COR-L47 (cell line): Measurements from ENCODE around the gene DDX59.

ENCODE experiments used
- DNase-seq: peaks from one replicate; lab custom pipeline; 2025; lab: John Stamatoyannopoulos, UW

Gene DDX59

DNA sequence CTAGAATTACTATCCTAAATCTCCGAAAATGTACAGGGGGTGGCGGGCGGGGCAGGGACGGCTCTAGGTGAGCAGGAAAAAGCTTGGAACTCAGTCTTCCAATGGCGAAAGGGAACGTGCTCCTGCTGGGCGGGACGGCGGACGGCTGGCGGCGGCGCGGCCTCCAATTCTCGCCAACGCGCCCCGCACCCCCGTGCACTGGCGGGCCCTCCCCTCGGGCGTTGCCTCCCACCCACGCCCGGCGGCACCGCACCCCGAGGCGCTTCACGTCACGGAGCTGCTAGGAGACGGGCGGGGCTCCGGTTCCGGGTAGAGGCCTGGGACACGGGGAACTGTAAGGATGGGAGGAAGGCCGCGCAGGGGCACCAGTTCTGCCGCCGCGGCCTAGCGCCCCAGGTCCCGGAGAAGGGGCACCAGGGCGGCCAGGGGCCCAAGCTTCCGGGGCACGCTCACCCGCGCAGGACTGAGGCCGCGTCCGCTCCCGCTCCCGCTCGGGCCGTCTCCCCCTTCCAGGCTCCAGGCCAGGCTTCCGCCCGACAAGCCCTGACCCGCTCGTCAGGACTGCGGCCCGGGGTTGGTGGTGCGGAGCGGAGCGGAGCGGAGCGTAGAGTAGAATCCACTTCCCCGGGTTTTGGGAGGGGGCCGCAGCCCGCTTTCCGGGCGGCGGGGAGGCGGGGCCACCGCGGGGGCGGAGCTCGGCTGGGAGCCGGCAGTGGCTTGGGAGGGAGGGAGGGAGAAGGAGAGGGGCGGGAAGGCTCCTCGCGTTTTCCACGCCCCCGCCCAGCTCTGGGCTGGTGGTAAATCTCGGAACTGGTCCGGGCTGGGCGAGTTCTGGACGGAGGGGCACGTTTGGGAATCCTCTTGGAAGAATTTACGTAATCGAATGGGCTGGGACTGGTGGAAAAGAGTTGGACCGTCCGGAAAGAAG is at the start of gene DDX59:
TSS of gene DDX59 (minus strand) at position 594 of the 928 bp plus-strand sequence. CDS start 3,167 bp downstream, outside the sequence.
- DNase-seq: peak; percentile 93

DNA sequence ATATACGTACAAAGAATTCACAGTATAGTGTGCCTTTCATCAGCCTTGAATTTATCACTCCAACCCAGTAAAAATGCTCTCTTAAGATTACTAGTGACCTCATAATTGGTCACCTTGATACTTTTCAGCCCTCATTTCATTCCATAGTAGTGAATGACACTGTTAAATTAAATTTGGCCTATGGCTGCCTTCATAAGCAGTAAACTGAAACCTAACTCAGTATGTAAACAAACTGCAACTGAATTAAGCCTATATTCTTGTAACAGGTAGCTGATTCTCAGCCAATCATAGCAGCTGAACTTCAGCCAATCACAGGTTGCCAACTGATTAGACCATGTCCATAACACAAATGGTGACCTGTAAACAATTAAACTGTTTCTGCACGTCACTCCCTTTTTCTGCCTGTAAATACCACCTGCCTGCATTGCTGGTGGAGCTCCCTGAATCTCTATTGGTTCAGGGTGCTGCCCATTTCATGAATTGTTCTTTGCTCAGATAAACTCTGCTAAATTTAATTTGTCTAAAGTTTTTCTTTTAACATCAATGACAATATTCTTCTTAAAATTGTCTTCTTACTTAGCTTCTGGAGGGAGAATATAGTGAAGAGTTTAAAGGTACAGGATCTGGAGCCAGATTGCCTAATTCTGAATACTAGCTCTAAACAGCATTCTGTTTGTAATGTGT is 44.9 kb upstream of the DDX59 start:
- DNase-seq: no peak

DNA sequence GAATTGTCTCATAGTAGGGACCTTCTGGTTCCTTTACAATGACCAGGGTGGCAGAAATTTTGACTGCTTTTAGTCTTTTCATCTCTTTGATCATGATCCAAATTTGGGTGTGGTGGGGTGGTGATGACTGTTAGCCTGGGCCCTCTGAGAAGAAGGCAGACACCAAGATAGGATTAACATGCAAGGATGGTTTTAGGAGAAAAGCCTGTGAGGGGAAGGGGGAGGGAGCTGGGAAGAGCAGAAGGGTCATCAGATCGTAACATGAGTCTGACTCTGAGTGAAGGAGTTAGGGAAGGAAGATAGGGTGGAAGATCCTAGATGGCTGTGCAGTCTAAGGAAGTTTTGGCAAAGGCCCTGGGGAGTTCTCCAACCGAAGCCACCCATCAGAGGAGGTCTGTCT is 40.5 kb upstream of the DDX59 start:
- no peak for DNase-seq

DNA sequence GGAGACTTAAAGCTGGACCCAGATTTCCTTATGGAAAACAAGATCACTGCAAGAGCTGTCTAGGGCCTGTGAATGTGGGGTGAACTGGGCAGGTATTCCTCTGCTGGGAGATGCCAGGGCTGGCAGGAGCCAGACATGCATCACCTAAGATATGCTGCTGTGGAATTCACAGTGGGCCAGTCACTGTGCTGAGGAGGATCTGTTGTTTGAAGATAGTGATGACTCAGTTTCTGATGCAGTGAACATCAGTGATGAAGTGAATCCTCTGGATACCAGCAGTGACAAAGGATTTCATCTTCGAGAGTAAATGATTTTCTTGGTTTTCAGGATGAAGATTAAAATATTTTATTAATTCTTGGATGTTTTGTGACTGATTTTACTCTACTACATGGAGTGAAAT is 39.1 kb upstream of the DDX59 start:
- no peak for DNase-seq

DNA sequence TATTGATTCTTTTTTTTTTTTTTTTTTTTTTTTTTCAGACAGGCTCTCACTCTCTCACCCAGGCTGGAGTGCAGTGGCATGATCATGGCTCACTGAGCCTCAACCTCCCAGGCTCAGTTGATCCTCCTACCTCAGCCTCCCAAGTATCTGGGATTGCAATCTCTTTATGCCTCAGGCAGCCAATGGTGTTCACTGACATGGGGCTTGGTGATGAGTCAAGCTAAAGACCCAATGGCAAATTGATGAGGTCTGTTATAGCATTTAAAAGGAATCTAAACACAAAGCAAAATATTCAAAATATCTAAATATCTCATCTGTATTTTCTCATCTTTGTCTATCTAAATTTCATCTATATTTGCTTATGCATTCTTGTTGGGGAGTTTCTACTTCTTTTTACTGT is 38.5 kb upstream of the DDX59 start:
- no peak for DNase-seq

DNA sequence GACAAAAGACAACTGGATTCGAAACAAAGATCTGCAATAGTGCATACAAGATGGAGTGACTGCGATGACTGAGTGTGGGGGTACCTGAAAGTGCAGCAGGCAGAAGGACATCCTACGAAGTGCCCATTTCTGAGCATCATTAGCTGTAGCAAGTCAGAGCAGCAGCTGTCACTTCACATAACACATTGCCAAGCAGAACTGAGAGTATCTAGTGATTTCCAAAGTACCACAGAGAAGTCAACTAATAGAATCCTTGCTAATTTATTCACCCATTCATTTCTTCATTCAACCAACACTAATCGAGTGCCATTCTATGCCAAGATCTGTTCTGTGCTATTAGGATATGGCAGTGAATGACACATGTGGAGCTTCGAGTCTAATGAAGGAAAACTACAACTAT is 37.4 kb upstream of the DDX59 start:
- DNase-seq: no peak

DNA sequence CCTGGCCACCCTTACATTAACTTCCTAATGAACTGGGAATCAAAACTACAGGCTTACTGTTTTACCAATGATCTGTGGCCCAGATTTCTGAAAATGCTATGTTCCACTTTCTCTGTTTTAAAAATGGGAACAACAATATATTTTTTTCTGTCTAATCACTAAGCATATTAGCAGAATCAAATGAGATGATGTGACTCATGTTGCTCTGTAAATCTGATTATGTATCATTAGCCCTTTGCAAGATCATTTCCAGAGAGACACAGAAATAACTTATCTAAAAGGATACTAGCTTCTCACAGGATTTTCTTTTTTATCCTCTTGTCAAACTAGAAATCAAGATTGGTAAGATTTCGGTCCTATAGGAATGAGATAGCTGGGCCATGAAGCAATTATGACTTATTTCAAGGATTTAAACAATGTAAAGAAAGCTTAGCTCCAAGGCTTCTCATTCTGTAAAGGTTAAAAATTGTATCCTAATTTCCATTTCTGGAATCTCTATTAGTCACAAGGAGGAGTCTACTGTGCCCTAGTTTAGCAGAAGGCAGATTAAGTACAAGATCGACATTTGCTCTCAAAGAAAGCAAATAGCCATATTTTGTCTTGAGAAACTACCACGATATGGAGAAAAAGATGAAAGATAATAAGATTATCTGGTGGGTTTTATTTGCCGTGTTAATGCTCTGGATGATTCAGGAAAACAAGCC is 36.6 kb upstream of the DDX59 start:
- DNase-seq: no peak

DNA sequence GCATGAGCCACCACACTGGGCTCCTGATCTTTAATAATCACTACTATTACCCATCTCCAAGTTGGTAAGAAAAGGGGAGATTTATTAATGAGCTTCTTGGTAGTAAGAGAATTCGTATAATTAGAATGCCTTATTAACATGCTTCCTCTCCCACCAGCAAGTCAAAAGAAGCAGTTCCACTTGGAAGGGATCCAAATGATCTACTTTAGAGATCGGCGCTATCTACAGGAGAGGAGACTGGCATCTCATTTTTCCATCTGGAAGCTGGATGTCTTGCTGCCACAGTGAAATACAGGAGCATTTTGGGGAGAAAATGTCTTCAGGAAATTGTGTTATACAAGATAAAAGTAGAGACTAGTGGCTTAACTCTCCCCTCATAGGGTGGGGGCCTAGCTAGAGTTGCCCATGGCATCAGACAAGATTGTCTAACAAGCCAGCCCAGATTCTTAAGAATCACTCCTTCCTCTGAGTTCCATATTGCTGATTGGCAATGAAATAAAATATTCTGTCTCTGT is 35.3 kb upstream of the DDX59 start:
- no peak for DNase-seq

DNA sequence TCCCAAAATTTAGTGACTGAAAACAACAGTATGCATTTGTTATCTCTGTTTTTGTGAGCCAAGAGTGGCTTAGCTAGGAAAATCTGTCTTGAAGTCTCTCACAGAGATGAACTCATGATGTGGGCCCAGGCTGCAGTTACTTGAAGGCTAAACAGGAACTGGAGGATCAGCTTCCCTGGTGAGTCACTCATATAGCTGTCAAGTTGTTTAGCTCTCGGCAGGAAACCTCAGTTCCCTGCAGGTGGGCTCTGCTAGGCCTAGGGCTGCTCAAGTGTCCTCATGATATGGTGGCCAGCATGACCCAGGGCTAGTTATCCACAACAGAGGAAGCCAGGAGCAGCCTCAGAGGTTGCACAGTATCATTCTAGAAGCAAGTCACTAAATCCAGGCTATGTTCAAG is 30.2 kb upstream of the DDX59 start:
- DNase-seq: peak; percentile 23

DNA sequence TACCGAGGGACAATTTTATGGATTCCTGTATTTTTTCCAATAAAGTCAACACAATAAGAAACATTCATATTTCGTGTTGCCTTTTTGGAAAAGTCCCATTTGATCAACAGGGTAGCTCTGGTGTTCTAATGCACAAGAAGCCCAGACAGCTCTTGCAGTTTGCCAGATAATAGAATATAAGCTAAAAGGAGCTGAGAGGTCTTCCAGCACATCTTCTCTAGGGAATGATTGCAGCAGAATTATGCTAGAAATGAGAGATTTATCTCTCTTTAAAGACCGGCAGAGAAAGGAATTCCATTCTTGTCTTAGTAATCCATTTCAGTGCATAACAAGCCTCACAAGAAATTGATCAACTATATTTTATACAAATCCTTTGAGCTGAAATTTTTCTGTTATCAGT is 25.0 kb upstream of the DDX59 start:
- no peak for DNase-seq

DNA sequence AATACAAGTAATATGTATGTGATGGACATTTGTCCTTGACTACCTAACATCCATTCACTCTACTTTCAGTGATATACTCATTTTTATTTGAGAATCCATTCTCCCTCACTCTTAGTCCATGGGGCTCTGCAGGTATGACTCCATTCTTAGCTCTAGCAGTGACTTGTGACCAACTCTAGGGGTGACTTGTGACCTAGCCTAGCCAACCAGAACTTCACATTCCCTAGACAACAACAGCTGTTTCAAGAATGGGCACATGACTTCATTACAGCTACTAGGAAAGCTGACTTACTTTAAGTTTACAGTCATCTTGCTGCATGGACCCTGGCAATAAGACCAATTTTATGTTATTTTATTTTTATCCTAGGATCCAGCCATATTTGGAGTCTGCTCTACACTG is 23.6 kb upstream of the DDX59 start:
- no peak for DNase-seq

DNA sequence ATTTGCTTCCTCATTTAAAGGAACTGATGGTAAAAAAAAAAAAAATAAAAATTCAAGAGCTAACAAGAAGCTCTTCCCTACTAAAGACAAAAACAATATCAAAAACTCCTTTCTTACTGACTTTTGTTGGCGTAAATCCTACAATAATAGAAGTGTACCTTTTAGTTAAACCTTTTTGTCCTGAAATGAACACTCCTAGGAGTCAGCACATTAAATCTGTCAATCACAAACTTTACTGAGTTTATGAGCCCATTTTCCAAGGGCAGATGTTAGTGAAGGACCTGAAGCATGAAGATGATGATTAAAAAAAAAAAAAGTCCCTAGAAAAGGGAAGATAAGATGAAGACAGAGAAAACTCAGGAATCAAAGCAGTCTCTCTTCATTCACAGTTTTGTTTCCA is 22.6 kb upstream of the DDX59 start:
- no peak for DNase-seq

DNA sequence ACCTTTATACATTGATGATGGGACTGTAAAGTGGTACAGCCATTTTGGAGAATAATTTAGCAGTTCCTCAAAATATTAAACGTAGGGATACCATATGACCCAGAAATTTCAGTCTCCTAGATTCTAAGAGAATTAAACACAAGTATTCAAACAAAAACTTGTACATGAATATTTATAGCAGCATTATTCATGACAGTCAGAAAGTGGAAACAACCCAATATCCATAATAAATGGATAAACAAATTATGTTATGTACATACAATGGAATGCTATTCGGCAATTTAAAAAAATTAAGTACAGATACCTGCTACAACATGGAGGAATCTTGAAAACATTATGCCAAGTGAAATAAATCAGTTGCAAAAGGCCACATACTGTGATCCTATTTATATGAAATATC is 16.9 kb upstream of the DDX59 start:
- no peak for DNase-seq

DNA sequence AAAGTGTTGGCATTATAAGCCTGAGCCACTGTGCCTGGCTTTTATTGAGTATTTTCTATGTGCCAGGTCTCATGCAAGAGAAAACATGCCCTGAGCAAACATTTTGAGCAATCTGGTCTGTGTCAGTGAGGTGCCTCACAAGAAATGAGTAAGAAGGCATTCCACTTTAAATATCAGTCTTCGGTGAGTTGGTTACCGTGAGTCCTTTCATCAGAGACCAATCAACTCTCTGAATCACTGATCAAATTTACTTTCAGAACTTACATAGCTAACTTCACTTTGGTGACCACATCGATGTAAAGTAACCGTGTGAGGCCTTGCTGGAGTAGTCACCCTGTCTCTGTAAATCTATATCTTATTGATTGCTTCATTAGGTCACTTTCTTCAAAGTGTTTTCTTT is 14.3 kb upstream of the DDX59 start:
- no peak for DNase-seq

DNA sequence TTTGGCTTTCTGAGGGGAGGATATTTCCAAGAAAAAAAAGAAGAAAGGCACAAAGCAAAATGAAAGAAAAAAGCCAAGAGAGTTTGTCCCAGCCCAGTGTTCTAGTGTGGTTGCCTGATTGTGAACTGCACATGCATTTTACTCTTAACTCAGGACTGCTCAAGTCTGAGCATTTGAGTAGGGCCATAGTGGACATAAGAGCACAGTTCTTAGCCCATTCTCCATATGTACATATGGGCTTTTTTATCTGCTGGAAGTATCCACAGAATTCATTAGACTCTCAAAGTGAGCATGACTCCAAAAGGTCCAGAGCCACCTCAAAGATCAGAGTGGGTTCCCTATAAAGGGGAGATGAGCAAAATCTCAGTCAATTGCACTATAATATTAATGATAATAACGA is 13.6 kb upstream of the DDX59 start:
- no peak for DNase-seq

DNA sequence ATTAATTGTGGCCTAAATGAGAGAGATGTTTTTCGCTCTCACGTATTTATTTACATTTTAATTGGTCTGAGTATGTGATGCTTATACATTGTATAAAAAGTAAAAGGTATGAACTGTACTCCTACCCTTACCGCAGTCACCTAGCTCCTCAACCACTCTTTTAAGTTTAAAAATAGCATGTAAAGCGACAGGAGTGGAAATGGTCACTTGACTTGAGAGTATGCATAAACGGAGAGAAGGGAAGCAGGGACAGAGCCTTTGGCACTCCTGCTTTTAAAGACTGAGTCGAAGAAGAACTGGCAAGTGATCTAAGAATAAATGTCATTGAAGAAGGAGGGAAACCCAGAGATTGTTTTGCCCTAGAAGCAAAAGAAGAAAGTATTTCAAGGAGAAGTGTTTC is 11.5 kb upstream of the DDX59 start:
- DNase-seq: no peak

DNA sequence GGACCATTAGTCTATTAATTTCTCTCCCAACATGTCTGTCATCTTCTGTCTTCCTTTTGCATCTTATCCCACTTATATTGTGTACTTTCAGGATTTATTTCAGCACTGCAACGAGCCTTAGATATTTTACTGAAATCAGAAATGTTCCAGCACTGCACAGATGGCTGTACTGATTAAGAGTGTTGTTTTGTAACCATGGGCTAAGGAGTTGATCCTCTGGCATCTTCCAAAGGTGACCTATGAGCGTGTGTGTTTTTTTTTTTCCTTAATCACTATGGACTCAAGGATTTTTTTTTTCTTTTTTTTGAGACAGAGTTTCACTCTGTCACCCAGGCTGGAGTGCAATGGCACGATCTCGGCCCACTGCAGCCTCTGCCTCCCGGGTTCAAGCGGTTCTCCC is 7.1 kb upstream of the DDX59 start:
- DNase-seq: no peak

DNA sequence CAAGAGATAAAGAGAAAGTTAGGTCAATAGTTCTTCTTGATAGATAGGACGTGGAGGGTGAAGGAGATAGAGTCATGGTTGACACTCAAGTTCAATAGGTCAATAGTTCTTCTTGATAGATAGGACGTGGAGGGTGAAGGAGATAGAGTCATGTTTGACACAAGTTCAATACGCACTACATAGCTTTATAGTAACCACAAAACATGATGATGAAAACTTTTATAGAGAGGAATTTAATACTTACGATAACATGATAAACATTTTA is 5.8 kb upstream of the DDX59 start:
- DNase-seq: no peak

DNA sequence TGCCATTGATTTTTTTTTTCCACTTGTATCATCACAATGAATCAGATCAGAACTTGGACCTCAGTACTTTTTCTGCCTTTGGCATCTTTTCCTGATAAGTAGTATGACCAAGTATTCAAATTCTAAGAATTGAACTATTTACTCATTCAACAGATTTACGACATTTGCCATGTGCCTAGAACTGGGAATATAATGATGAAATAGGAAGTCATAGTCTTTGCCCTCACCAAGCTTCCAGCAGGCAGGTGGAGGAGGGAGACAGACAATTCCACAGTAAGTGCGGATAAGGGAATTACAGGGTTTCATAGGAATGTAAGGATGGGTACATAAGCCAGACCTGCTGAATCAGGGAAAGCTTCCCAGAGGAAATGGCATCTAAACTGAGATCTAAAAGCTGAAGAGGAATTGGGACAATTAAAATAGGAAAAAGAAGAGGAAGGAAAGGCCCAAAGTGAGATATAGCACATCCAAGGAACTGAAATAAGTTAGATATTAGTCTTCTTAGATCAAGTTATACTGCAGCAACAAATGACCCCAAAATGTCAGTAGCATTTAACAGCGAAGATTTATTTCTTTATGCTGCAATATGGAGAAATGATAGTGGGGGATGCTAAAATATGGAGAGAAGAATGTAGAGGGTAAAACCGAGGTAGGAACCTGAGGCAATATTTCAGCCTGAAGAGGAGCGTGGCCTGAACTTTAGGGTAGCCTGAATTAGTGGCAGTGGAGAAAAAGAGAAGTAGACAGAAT is 5.3 kb upstream of the DDX59 start:
- no peak for DNase-seq

DNA sequence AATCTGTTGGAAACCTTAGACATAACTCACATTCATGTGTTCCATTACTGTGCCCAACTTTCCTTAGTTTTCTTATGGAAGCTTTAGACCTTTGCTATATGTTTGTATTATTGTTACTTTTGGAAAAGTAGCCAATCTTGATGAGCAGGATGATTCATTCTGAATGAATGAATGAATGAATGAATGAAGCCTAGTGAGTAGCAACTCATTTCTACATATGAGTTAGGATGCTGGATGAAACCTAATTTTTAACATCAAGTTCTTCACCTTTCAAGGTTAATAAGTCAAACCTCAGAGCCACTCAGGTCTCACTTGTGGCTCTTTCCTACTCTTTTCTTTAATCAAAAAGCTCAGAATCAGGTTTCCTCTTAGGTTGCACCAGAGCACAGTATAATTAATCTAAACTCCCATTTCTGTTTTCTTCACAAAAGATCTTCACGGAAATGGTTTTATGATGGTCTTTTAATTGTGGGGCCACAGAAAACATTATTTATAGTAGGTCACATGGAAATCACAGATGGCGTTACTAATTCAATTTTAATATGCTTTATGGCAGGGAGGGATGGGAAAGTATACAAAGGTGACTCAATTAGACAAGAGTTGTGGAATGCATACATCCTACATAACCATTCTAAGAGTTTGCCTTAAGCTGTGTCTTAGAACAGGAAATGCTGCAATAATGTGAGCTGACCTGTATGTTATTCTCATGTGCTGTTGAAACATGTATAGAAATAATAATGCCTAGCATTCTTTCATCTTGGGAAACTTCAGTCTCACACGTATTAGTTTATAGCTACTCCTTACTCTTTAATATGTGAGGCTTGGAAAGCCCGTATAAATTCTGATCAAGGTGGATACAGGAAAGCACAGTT is 4.5 kb upstream of the DDX59 start:
- no peak for DNase-seq

DNA sequence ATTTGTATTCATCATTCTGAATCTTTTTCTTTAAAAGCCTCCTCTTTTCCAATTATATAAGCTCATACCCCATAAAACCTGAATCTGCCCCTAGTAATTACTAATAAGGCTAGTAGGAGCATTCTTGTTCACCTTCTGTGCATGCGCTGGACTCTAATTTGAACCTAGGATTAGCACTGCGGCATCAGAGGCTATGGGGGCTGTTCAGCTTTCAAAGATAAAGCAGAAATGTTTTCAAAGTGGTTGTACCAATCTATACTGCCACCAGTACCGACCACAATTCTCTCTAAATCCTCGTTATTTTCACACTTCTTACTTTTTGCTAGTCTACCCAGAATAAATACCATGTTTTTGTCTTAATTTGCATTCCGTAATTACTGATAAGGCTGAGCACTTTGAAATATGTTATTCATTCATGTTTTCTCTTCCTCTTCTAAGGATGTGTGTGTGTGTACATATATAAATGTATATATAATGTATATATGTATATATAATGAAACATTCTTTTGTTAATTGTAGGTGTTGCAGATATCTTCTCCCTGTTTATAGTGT is 1.6 kb upstream of the DDX59 start:
- no peak for DNase-seq
